ENCODE data around the gene TREML4.

DNA sequence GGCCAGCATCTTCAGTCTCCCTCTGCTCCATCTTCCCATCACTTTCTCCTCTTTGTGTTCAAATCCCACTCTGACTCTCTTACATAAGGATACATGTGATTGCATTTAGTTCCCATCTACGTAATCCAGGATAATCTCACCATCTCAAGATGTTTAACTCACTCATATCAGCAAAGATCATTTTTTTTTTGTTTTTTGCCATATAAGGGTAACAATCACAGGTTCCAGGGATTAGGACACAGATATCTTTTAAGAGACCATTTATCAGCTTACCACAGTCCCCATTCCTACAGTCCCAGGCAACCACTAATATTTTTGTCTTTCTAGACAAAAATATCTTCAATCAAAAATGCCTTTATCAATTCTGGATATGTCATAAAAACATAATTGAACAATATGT, 24.0 kb upstream of the TREML4 start:
- no peak for TF ChIP-seq KLF8 (tag by site-specific recombination; IDR thresholded peaks at IDR 0.05)
- TF ChIP-seq, protein P1, sequence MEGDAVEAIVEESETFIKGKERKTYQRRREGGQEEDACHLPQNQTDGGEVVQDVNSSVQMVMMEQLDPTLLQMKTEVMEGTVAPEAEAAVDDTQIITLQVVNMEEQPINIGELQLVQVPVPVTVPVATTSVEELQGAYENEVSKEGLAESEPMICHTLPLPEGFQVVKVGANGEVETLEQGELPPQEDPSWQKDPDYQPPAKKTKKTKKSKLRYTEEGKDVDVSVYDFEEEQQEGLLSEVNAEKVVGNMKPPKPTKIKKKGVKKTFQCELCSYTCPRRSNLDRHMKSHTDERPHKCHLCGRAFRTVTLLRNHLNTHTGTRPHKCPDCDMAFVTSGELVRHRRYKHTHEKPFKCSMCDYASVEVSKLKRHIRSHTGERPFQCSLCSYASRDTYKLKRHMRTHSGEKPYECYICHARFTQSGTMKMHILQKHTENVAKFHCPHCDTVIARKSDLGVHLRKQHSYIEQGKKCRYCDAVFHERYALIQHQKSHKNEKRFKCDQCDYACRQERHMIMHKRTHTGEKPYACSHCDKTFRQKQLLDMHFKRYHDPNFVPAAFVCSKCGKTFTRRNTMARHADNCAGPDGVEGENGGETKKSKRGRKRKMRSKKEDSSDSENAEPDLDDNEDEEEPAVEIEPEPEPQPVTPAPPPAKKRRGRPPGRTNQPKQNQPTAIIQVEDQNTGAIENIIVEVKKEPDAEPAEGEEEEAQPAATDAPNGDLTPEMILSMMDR (tag by site-specific recombination; IDR thresholded peaks at IDR 0.05): no peak
- TF ChIP-seq, protein P2, sequence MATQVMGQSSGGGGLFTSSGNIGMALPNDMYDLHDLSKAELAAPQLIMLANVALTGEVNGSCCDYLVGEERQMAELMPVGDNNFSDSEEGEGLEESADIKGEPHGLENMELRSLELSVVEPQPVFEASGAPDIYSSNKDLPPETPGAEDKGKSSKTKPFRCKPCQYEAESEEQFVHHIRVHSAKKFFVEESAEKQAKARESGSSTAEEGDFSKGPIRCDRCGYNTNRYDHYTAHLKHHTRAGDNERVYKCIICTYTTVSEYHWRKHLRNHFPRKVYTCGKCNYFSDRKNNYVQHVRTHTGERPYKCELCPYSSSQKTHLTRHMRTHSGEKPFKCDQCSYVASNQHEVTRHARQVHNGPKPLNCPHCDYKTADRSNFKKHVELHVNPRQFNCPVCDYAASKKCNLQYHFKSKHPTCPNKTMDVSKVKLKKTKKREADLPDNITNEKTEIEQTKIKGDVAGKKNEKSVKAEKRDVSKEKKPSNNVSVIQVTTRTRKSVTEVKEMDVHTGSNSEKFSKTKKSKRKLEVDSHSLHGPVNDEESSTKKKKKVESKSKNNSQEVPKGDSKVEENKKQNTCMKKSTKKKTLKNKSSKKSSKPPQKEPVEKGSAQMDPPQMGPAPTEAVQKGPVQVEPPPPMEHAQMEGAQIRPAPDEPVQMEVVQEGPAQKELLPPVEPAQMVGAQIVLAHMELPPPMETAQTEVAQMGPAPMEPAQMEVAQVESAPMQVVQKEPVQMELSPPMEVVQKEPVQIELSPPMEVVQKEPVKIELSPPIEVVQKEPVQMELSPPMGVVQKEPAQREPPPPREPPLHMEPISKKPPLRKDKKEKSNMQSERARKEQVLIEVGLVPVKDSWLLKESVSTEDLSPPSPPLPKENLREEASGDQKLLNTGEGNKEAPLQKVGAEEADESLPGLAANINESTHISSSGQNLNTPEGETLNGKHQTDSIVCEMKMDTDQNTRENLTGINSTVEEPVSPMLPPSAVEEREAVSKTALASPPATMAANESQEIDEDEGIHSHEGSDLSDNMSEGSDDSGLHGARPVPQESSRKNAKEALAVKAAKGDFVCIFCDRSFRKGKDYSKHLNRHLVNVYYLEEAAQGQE (tag by site-specific recombination; IDR thresholded peaks at IDR 0.05): no peak
- TF ChIP-seq, protein P3, sequence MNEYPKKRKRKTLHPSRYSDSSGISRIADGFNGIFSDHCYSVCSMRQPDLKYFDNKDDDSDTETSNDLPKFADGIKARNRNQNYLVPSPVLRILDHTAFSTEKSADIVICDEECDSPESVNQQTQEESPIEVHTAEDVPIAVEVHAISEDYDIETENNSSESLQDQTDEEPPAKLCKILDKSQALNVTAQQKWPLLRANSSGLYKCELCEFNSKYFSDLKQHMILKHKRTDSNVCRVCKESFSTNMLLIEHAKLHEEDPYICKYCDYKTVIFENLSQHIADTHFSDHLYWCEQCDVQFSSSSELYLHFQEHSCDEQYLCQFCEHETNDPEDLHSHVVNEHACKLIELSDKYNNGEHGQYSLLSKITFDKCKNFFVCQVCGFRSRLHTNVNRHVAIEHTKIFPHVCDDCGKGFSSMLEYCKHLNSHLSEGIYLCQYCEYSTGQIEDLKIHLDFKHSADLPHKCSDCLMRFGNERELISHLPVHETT (tag by site-specific recombination; IDR thresholded peaks at IDR 0.05): no peak
- no peak for TF ChIP-seq ZNF549 (tag by site-specific recombination; IDR thresholded peaks at IDR 0.05)
- TF ChIP-seq ZNF10 (tag by site-specific recombination; IDR thresholded peaks at IDR 0.05): no peak
